Lower leg skin (tissue), 4 donors: ENCODE data around the gene BCL7A. TPM values are rescaled to one million over a fixed set of nuclear protein-coding genes. Genes with fewer than 3 reads are reported as not detected.

Experiments used
- DNase-seq, 2 donors: peaks; one replicate each; pipeline ENCODE4 v3.0.0-alpha.2; 2019; ENCODE audit warnings: low spot score in 2 of 2
- H3K4me3 ChIP-seq: fragments of 200-600 bp; sonication (generic); 2 replicates; pipeline ENCODE4 v1.5.1; 2017; ENCODE audit warnings: mild to moderate bottlenecking, low read depth; ENCODE audit not compliant: poor library complexity, severe bottlenecking
- CTCF ChIP-seq, 3 donors: fragments of 450-650 bp; IDR thresholded peaks; one replicate each; pipeline ENCODE4 v1.5.1; 2016; ENCODE audit warnings: antibody characterized with exemption in 3 of 3, mild to moderate bottlenecking in 3 of 3, moderate library complexity in 2 of 3
- POLR2A ChIP-seq, 2 donors: fragments of 450-650 bp; IDR thresholded peaks; one replicate each; pipeline ENCODE4 v1.6.1; 2016 to 2017; ENCODE audit warnings: antibody characterized with exemption in 2 of 2, mild to moderate bottlenecking in 1 of 2, moderate library complexity in 1 of 2
- WGBS, 2 donors: methylation state at CpG; one replicate each; pipeline ENCODE4 v1.1.5; 2018; 5-methylcytosine and 5-hydroxymethylcytosine counted together
- intact Hi-C: fragments of 100-400 bp; cut with DNase I; formaldehyde crosslinking; loops from one replicate; pipeline ENCODE4 v1.15.0; 2023; ENCODE audit warnings: low total_unique reads
- total RNA-seq, 4 donors: library from RNA; depleted of rRNA; stranded (reverse); fragments of >200 nt; gene quantifications; one replicate each; pipeline ENCODE4 v1.1.0, GENCODE V29; 2016

BCL7A gene
- total RNA-seq, 4 donors from 2014 or later = 17.8 to 22.3 (median 18.9) TPM

DNA sequence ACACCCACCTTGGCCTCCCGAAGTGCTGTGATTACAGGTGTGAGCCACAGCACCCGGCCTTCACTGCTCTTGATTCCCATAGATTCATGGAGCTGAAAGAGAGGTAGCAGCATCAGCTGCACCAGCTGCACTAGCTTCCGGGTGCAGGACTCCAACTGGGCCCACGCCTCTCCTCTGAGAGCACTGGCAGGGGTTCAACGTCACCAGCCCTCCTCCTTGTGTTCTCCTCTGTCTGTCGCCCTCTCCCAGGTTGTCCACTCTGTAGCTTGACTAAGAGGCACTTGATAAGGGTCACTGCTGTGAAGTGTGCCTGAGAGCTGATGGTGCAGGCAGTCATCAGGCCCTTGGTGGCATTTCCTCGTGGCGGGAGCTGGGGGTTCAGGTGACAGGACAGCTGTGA is 85.2 kb downstream of the BCL7A start:
- 81 to 85% methylated on average over 8 of the region's 8 CpGs for WGBS, 2 donors
- intact Hi-C loops = no loop called here
- TF ChIP-seq POLR2A (IDR thresholded peaks at IDR 0.05) = no peak
- no peak for TF ChIP-seq CTCF (IDR thresholded peaks at IDR 0.05)
- H3K4me3 ChIP-seq = no peak overlapping the region
- no peak for DNase-seq

GRCh38 chr12:122107261-122107660 is 85.6 kb downstream of the BCL7A start:
- no peak for DNase-seq
- TF ChIP-seq POLR2A (IDR thresholded peaks at IDR 0.05) (no peak), CTCF (IDR thresholded peaks at IDR 0.05) (no peak)
- H3K4me3 ChIP-seq = no peak overlapping the region
- intact Hi-C loops = no loop called here
- 66 to 71% methylated on average over 6 of the region's 6 CpGs for WGBS, 2 donors

DNA sequence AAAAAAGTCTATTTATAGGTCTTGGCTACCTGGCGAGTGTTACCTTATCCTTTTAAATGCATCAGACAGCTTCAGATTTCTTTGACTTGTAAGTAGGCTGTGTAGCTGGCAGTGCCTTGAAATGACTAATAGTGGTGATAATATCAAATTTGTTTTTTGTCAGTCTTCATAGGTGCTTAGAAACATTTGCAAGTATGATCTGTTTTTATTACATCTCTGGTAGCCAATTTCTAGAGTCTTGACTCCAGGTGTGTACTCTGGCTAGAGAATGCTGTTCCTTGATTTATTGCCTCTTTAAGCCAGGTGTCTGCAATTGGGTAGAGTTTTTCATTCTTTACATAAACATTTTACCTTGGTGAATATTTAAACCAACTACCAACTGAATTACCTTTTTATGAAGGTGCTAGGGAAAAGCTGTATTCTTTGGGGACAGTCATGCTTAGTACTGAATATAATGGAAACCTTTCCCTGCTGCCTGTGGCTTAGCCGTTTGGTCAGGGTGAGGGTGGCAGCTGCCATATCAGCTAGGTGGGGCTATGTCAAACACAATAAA is 89.5 kb downstream of the BCL7A start:
- H3K4me3 ChIP-seq = no peak overlapping the region
- DNase-seq = no peak
- 35 to 40% methylated on average over 2 of the region's 2 CpGs for WGBS, 2 donors
- intact Hi-C loops = no loop called here
- TF ChIP-seq CTCF (IDR thresholded peaks at IDR 0.05) (no peak), POLR2A (IDR thresholded peaks at IDR 0.05) (no peak)

Other genes starting within 250 kb of the BCL7A start
- 10 to 100 TPM in 2 of 4 donors, 1 to 10 TPM in 2; 5.4 to 24.1 (median 9.9) TPM for gene RHOF, start 228.2 kb upstream of the BCL7A start, total RNA-seq
- gene SETD1B, start 217.9 kb upstream of the BCL7A start, total RNA-seq = 10 to 100 TPM; 10.1 to 15.0 (median 11.6) TPM
- gene HPD, start 163.0 kb upstream of the BCL7A start, total RNA-seq = not detected
- gene PSMD9, start 133.1 kb upstream of the BCL7A start, total RNA-seq = 10 to 100 TPM; 67.9 to 87.5 (median 82.7) TPM
- 1 to 10 TPM in 3 of 4 donors, under 1 TPM in 1; 0.30 to 6.2 (median 3.4) TPM for gene CFAP251, start 103.3 kb upstream of the BCL7A start, total RNA-seq
- gene MLXIP, start 56.9 kb downstream of the BCL7A start, total RNA-seq = 10 to 100 TPM; 15.5 to 34.5 (median 19.8) TPM
- not detected for gene IL31, start 152.3 kb downstream of the BCL7A start, total RNA-seq
- 1 to 10 TPM in 2 of 4 donors, not detected in 2; 1.2 to 2.3 TPM for gene LRRC43, start 161.2 kb downstream of the BCL7A start, total RNA-seq
- gene B3GNT4, start 181.8 kb downstream of the BCL7A start, total RNA-seq = 10 to 100 TPM in 1 of 4 donors, 1 to 10 TPM in 3; 7.4 to 14.9 (median 8.1) TPM
- 10 to 100 TPM; 35.5 to 43.9 (median 40.8) TPM for gene DIABLO, start 204.2 kb downstream of the BCL7A start, total RNA-seq
- 10 to 100 TPM; 13.5 to 22.4 (median 17.3) TPM for gene VPS33A, start 244.6 kb downstream of the BCL7A start, total RNA-seq